ENCODE data around the gene ILK. TPM values are rescaled to one million over a fixed set of nuclear protein-coding genes. Genes with fewer than 3 reads are reported as not detected.

The ILK gene
- polyA plus RNA-seq, 1 experiment, result 654 TPM

- Histone ChIP-seq H3K4me3 (ENCODE audit: low read depth, low read length) (no peak overlapping the region; the same call in 1 of the 2 replicates), H3K36me3 (ENCODE audit: control insufficient read depth, insufficient read depth, low read length) (no peaks in the 10 kb centered on the region), H3K27me3 (ENCODE audit: control insufficient read depth, insufficient read depth, low read length) (no peaks in the 10 kb centered on the region; the same call in 1 of the 2 replicates)
- POLR2A ChIA-PET, result interaction anchor here (0.5 to 1.1 kb wide), 2 partner anchors 9 to 41 kb away, joined by 5 to 7 read pairs; partner anchors contain the start of gene DCHS1
- peak; percentile 31 for DNase-seq (ENCODE audit: low read depth)
- CTCF ChIA-PET, result interaction anchor here (0.7 to 2.1 kb wide), 8 partner anchors 10 to 36 kb away, joined by 3 to 6 read pairs (median 4); partner anchors contain the start of genes MRPL17, TAF10 and TPP1
- TF ChIP-seq, protein P1, sequence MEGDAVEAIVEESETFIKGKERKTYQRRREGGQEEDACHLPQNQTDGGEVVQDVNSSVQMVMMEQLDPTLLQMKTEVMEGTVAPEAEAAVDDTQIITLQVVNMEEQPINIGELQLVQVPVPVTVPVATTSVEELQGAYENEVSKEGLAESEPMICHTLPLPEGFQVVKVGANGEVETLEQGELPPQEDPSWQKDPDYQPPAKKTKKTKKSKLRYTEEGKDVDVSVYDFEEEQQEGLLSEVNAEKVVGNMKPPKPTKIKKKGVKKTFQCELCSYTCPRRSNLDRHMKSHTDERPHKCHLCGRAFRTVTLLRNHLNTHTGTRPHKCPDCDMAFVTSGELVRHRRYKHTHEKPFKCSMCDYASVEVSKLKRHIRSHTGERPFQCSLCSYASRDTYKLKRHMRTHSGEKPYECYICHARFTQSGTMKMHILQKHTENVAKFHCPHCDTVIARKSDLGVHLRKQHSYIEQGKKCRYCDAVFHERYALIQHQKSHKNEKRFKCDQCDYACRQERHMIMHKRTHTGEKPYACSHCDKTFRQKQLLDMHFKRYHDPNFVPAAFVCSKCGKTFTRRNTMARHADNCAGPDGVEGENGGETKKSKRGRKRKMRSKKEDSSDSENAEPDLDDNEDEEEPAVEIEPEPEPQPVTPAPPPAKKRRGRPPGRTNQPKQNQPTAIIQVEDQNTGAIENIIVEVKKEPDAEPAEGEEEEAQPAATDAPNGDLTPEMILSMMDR (IDR thresholded peaks at IDR 0.05; ENCODE audit: insufficient read depth, low read depth, low read length), result no peak
Observed at GRCh38 chr11:6646918-6647679, 43.5 kb downstream of the ILK start.

DNA sequence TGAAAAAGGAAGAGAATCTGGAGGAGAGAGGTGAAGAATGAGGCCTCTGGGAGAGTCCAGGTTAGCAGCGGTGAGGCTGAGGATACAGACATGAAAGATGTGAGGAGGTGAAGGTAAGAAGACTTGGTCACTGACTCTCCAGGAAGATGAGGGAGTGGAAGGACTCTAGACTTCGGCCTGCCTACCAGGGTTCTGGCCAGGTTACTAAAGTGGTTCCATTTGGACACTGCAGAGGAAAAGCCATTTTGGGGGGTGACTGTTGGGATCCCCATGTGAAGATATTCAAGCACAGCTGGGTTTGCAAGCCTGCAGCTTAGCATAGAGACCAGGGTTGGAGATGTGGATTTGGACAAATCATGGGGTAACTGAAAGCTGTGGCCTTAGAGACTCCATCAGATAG, 44.3 kb downstream of the ILK start:
- Histone ChIP-seq H3K4me3 (ENCODE audit: low read depth, low read length) (no peak overlapping the region), H3K27me3 (ENCODE audit: control insufficient read depth, insufficient read depth, low read length) (no peaks in the 10 kb centered on the region; the same call in 1 of the 2 replicates), H3K36me3 (ENCODE audit: control insufficient read depth, insufficient read depth, low read length) (no peaks in the 10 kb centered on the region)
- POLR2A ChIA-PET, result no interaction called here
- CTCF ChIA-PET, result interaction anchor here (0.8 to 2.1 kb wide), 4 partner anchors 16 to 36 kb away, joined by 4 to 6 read pairs (median 6); partner anchors contain the start of gene MRPL17
- TF ChIP-seq, protein P1 (IDR thresholded peaks at IDR 0.05; ENCODE audit: insufficient read depth, low read depth, low read length), result no peak
- DNase-seq (ENCODE audit: low read depth), result no peak

DNA sequence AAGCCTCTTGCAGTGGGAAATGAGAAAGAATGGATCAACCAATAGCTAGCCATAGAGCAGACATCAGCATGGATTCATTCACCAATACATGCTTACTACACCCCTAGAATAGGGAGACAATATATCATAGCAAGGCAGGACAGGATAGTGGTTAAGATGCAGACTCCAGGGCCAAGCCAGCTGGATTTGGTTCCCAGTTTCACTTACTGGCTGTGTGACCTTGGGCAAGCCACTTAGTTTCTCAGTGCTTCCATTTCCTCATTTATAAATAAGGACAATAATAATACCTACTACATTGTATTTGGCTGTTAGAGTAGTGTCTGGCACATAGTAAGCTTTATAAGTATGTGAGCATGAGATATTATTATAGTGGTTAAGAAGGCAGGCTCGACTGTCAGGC, 44.9 kb downstream of the ILK start:
- ChIA-PET CTCF (interaction anchor here (0.5 to 2.1 kb wide), 3 partner anchors 35 to 172 kb away, joined by 3 to 6 read pairs (median 4); partner anchors contain the start of gene MRPL17), POLR2A (no interaction called here)
- Histone ChIP-seq H3K4me3 (ENCODE audit: low read depth, low read length) (no peak overlapping the region), H3K27me3 (ENCODE audit: control insufficient read depth, insufficient read depth, low read length) (no peaks in the 10 kb centered on the region; the same call in 1 of the 2 replicates), H3K36me3 (ENCODE audit: control insufficient read depth, insufficient read depth, low read length) (no peaks in the 10 kb centered on the region)
- DNase-seq (ENCODE audit: low read depth), result no peak
- TF ChIP-seq, protein P1 (IDR thresholded peaks at IDR 0.05; ENCODE audit: insufficient read depth, low read depth, low read length), result no peak

DNA sequence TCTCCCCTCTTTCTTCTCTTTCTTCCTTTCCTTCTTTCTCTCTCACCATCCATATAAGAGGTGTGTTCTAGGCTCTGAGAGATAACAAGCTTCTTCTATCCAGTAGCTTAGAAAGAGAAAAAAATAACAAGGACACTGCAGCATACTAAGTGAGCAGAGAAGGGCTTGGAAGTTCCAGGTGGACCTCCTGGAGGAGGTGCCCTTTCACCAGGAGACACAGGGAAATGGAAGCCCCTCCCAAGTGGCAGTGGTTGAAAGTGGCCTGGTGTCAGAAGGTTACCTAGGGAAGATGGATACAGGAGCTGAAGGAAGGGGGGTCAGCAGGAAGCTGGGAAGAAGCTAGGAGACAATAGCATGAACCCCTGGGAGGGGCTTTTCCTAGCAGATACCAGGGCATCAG, 46.5 kb downstream of the ILK start:
- ChIA-PET POLR2A (interaction anchor here (0.6 kb wide), 1 partner anchor 28 kb away, joined by 4 read pairs; no protein-coding TSS in a partner anchor), CTCF (interaction anchor here (1.1 to 1.8 kb wide), 2 partner anchors 18 to 33 kb away, joined by 3 to 5 read pairs; partner anchors contain the start of gene MRPL17)
- H3K36me3 ChIP-seq (ENCODE audit: control insufficient read depth, insufficient read depth, low read length), result no peaks in the 10 kb centered on the region
- TF ChIP-seq, protein P1 (IDR thresholded peaks at IDR 0.05; ENCODE audit: insufficient read depth, low read depth, low read length), result no peak
- no peak overlapping the region for H3K4me3 ChIP-seq (ENCODE audit: low read depth, low read length)
- peaks cover 2% of the 10 kb centered on the region for H3K27me3 ChIP-seq (ENCODE audit: control insufficient read depth, insufficient read depth, low read length)
- DNase-seq (ENCODE audit: low read depth), result no peak

- POLR2A ChIA-PET, result no interaction called here
- Histone ChIP-seq H3K36me3 (ENCODE audit: control insufficient read depth, insufficient read depth, low read length) (no peaks in the 10 kb centered on the region), H3K27me3 (ENCODE audit: control insufficient read depth, insufficient read depth, low read length) (peaks cover 2% of the 10 kb centered on the region), H3K4me3 (ENCODE audit: low read depth, low read length) (no peak overlapping the region)
- DNase-seq (ENCODE audit: low read depth), result no peak
- TF ChIP-seq, protein P1 (IDR thresholded peaks at IDR 0.05; ENCODE audit: insufficient read depth, low read depth, low read length), result no peak
- CTCF ChIA-PET, result interaction anchor here (1.8 kb wide), 1 partner anchor 32 kb away, joined by 5 read pairs; the partner anchor contains the start of gene MRPL17
Observed at GRCh38 chr11:6650980-6651379, 47.4 kb downstream of the ILK start.
